NK-92 treated with Interleukin-12 subunit alpha and Interleukin-12 subunit beta, amount 100 ng/mL, for 24 hours (cell line): ENCODE measurements around the gene SLC30A2.

ENCODE experiments used
- DNase-seq: peaks from one replicate; lab custom pipeline; 2025; lab: John Stamatoyannopoulos, UW

The SLC30A2 gene

DNA sequence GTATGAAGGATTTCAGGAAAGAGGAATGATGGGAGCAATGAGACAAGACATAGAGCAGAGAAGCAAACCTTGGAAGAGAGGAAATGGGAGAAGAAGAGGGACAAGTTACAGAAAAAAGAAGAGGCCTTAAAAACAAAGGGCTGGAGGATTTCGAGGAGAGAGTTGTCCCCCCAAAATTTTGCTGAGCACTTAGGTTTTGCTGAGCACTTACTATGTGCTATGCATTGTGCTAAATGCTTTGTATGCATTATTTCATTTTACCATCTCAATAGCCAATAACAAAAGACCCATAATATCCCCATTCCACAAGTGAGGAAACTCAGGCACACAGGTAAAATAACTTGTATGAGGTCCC is 24.0 kb upstream of the SLC30A2 start:
- DNase-seq, result no peak

- no peak for DNase-seq
Measured at GRCh38 chr1:26067432-26067911, 21.6 kb upstream of the SLC30A2 start, which contains the start of gene TRIM63. TRIM63 (minus strand) TSS chr1:26067630; CDS start chr1:26067494, 136 bp downstream.

DNA sequence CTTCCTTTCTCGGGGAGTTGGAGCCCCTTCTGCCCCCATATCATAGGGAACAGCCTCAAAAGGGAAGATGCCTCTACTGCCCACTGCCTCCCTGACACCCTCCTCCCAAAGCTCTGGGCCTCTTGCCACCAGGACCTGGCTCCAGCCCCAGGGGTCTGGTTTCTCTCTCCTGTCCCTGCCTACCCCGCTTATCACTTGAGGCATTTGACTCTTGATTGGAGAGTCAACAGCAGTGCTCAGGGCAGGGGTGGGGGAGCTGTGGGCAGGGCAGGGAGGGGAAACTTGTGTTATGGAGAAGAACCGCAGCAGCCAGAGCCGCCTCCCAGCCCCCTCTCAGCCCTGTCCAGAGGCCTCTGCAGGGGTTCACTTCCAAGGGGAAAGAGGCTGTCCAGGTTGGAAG is 20.9 kb upstream of the SLC30A2 start:
- no peak for DNase-seq

DNA sequence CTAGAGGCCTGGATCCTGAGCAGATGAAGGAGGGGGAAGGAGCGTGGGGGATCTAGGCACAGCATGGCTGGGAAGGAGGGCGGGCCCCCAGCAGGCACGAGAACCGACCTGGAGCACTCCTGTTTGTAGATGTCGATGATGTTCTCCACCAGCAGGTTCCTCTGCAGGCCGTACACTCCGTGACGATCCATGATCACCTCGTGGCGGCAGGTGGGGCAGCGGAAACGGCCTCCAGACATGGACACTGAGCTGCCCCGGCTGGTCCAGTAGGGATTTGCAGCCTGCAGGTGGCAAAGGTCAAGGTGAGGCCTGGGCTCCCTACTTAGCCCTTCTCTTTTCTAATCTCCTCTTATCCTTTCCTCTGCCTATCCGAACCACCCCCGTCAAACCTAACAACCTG is 20.2 kb upstream of the SLC30A2 start:
- DNase-seq, result no peak

DNA sequence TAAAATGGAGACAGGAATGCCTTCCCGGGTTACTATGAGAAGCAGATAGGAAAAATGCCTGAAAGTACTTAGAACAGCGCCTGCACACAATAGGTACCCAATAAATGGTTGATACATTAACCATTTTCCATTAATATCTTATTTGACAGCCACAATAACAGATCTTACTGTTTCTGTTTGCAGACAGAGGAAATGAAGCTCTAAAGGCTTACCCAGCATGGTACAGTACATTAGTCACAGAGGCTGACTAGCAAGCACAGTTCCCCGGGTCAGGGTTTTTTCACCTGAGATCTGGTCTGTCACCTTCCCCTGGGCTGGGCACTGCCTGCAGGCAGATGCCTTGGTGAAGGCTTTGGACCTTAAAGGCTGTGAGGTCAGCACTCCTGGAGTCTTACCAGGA is 18.6 kb upstream of the SLC30A2 start:
- no peak for DNase-seq

GRCh38 chr1:26060832-26061574 is 15.1 kb upstream of the SLC30A2 start:
- no peak for DNase-seq

DNA sequence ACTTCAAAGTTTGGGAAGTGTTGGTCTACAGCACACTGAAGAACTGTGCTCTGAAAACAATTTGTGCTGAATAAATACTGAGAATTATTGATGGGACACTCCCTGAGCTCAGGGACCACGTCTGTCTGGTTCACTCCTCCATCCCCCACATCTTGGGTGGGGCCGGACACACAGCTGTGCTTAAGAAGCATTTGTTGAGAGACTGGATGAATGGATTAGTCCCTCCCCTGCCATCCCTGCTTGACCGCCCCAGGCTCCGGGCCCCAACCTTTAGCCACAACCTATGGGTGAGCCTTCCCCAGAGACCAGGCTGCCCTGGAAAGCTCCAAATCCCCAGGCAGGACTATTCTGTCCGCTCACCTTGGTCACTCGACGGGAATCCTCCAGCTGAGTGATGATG is 14.0 kb upstream of the SLC30A2 start:
- DNase-seq, result no peak

DNA sequence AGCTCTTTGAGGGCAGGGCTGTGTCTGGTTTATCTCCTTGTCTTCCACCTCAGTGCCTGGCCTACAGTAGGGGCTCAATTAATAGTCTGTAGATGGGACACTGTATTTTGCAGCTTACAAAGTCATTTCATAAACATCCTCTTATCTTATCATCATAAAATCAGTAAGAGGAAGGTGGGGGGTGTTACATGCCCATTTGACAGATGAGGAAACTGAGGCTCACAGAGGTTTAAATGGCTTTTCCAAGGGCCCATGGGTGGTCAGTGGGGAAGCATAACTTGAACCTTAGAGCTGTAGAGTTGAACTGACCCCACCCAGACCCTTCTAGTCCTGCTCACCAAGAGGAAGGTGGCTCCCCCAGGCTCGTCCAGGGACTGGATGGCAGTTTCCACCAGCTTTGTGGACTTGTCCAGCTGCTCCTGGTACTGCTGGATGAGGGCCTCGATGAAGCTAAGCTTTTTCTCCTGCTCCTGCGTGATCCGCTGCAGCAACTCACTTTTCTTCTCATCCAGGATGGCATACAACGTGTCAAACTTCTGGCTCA is 12.2 kb upstream of the SLC30A2 start:
- no peak for DNase-seq

DNA sequence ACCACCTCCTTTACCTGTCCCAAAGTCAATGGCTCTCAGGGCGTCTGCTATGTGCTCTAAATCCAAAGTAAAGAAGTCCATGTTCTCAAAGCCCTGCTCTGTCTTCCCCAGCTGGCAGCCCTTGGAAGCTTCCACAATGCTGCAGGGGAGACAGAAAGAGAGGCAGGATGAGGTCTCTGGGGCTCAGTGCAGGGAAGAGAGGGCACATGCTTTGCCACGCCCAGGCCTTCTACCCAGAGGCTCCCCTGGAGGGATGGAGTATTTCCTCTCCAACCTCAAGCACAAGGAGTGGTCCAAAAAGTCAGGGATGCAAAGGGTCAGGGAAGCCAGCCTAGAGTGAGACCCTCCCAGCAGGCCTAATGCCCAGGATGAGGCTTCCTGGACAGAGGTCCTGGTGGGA is 11.3 kb upstream of the SLC30A2 start:
- DNase-seq, result no peak

DNA sequence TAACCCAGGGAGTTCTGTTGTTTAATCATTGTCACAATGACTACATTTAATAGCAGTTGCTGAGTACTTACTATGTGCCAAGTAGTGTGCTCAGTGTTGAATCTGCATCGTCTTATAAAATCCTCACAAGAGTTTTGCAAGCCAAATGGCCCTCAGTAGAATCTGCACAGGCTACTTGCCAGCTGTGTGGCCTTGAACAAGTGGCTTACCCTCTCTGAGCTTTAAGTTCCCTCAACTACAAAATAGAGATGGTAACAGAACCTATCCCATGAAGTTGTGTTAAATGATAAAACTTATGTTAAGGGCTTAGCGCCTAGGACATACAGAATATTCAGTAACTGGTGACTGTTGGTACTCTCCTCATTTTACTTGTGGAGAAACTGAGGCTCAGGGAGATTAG is 9.1 kb upstream of the SLC30A2 start:
- no peak for DNase-seq

GRCh38 chr1:26053718-26054560 is 8.0 kb upstream of the SLC30A2 start:
- no peak for DNase-seq

DNA sequence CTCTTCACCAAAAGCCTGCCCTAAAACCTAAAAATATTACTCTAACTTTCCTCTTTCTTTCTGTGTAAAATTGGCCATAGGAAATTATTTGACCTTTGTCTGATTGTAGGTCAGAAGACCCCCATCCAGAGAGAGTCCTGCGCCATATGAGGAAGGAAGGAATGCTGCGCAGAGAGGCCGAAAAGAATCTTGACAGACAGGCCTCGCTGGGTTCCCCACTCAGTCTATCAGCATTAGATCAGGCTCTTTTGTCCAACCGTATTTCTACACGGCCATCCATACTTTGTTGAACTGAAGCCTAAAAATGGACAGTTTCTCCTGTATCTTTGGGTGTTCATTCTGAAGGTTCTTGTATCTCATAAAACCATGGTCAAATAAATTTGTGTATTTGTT is 4.3 kb upstream of the SLC30A2 start:
- no peak for DNase-seq

- no peak for DNase-seq
Measured at GRCh38 chr1:26049531-26050247, 3.8 kb upstream of the SLC30A2 start.

DNA sequence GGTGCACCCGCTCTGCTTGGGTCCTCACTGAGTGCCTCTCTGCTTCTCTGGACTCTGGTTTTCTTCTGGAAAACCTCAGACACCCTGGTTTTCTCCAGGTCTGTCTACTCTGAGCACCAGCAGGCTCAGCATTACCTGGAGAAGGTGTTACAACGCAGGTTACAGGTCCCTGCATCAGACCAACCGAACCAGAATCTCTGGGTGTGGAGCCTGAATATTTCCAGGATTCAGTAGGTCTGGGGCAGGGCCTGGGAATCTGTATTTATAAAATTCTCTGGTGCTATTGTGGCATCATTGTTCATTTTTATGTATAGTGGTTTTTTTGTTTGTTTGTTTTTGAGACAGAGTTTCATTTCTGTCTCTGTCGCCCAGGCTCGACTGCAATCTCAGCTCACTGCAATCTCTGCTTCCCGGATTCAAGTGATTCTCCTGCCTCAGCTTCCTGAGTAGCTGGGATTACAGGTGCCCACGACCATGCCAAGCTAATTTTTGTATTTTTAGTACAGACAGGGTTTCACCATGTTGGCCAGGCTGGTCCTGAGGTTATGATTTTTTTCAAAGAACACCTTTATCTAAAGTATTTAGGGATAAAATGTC is 1.5 kb upstream of the SLC30A2 start:
- no peak for DNase-seq

DNA sequence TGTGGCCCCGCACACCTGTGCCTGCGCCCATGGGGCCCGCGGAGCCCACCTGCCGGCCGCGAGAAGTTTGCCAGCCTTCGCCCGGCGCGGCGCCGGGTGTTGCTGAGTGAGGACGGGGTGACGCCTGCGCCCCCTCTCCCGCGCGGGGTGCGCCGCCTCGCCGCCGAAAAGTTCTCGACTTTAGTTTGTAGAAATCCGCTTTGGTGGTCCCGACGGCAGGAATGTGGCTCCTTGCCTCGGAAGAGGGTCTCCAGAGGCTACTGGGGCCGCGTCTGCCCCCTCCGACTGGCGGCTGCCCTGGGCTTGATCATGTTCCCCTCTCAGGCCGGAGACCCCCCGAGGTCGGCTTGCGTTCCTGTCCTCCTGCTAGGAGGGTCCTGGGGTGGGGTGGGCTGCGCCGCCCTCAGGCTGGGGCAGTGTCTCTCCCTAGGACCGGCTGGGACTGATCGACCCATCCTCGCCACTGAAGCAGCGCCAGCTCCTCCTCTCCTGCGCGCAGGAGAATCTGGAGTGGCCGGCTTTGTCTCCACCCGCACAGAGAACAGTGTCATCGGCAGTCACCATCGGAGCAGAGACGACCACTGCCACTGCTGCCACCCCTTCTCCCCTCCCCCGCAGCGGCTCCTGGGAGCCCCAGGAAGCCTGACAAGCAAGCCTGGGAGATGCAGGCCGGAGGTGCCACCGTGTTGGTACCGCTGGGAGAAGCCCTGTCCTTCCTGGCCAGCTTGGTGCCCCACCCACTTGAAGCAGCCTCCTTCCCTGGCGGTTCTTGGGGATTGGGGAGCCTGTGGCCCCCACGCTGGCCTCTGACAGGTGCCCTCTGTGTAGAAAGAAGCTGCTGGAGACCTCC is 553 bp upstream of the SLC30A2 start:
- DNase-seq, result no peak

DNA sequence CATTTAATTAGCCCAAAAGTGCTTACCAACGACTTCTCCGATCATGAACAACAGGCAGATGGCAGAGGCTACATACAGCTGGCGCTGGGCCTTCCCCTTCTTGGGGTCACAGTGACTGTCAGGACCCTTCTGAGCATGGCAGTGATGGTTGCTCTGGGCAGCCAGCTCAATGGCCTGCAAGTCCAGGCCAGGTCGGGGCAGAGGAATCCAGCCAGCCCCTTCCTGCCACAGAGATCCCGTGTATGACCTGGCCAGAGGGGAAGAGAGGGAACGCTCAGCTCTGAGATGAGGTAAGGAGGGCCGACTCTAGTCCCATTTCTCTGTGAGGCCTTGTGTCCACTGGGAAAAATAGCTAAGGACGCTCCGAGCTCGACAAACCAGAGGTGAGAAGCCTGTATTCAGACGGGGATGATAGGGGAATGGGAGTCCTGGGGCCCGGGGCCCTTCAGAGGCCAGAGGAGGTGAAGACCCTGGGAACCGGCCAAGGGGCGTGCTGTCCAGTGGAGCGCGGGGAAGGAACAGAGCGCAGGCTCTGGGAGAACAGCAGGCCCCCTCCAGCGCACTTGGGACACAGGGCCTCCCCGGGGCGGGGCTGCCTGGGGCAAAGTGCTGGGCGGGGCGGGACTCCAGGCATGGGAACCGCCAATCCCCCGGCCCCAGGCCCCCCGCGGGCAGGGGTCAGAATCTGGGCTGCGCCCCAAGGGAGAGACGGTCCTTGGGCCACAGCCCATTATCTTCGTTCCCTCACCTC is 772 bp downstream of the SLC30A2 start:
- no peak for DNase-seq

DNA sequence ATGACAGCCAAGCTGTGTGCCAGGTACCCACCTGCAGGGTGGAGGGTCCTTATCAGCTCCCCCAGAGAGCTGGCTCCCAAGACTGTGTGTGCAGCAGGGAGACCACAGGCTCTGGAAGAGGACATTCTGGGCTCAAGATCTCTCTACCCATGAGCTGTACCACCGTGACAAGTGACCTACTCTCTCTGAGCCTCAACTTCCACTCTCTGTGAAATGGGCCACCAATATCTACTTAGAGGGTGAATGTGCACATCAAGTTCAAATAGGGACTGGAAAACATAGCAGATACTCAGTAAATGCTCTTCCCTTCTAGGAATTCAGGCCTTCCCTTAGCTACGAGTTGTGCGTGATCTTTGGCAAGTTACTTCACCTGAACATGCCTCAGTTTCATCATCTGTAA is 1.5 kb downstream of the SLC30A2 start:
- DNase-seq, result no peak

DNA sequence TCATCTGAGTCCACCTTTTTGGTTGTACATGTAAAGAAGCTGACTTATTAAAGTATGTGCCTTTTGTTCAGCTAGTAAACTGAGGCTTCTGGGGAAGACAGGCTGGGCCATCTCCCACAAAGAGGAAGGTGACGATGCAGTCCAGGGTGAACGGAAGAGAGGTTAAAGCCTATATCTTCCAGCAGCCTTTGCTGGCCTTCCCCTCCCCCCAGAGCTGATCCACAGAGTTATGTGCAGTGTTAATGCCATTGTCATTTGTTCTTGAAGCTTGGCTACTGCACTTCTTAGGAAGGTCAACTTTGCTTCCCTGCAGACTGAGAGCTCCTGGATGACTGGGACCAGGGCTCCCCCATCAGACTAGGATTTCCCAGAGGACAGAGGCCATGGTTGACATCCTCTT is 2.2 kb downstream of the SLC30A2 start:
- DNase-seq, result no peak

GRCh38 chr1:26041978-26042377 is 3.9 kb downstream of the SLC30A2 start:
- DNase-seq, result no peak

DNA sequence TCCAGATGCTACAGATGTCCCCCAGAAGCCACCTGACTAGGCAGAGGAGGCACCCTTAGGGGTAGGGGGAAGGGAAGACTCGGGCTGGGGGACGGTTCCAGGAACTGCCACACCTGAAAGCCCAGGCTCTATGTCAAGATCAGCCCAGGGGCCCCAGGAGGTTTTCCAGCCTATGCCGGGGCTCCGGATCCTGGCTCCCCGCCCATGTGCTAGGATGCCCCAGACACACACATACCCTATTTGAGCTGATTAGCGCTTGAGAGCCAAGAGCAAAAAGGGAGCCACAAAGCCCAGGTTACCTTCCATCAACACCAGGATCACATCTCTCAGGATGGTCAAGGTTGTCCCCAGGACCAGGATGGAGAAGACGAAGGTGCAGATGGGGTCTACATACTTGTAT is 4.5 kb downstream of the SLC30A2 start:
- DNase-seq, result no peak
